HG02610 (cell line): ENCODE data around the gene UGT1A5.
"Not testable (repeated sequence)": the region's sequence is repeated elsewhere in the genome, so short reads cannot be mapped to it uniquely, and the experiment has no call there.

Experiments
- ATAC-seq: cut with Tn5 transposase; IDR thresholded peaks from one replicate; pipeline ENCODE4 v1.9.1; 2021; ENCODE audit warnings: mild to moderate bottlenecking, moderate library complexity; ENCODE audit not compliant: unreplicated experiment

Gene UGT1A5

GRCh38 chr2:233692648-233693047, 20.1 kb upstream of the UGT1A5 start, which contains the start of gene UGT1A6:
TSS of gene UGT1A6 (plus strand) at chr2:233692890. CDS start at chr2:233693005, 115 bp downstream.
- no peak for ATAC-seq

DNA sequence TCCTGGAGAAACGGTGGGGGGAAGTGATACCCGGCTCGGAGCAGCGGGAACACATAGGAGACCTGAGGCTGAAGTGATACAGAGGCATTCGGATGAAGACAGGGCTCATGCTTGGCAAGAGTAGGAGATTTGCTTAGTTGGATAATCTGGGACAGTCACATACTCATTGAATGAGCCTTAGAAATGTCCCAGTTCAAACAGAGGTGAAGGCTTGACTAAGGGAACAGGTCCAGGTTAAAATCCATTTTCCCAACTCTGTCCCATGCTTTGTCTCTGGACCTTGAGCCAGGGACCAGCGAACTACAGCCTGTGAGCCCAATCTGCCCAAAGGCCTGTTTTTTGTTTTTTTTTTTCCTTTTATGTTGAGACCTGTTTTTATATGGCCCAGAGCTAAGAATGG, 18.7 kb upstream of the UGT1A5 start:
- no peak for ATAC-seq

DNA sequence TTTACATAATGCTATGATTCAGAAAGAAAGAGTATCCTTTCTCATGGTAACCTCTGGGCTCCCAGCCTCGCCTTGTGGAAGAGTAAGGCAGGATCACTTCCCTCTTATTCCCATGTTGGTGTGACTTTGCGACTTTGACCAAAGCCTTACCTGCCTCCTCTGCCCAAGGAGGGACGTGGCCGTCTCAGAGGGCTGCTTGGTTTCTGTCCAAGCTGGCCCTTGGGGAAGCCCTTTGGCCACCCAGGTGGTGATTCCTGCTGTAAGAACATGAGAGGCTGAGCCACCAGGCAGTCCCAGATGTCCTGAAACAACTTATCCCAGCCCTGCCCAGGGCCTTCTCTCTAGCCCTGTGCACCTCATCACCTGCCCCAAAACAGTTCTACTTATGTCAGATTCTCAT, 14.0 kb upstream of the UGT1A5 start:
- ATAC-seq: no peak

GRCh38 chr2:233699424-233700027, 13.2 kb upstream of the UGT1A5 start:
- no peak for ATAC-seq

GRCh38 chr2:233700028-233700635, 12.6 kb upstream of the UGT1A5 start:
- ATAC-seq: no peak

DNA sequence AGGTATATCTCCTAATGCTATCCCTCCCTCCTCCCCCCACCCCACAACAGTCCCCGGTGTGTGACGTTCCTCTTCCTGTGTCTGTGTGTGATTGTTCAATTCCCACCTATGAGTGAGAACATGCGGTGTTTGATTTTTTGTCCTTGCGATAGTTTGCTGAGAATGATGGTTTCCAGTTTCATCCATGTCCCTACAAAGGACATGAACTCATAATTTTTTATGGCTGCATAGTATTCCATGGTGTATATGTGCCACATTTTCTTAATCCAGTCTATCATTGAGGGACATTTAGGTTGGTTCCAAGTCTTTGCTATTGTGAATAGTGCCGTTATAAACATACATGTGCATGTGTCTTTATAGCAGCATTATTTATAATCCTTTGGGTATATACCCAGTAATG, 11.9 kb upstream of the UGT1A5 start:
- ATAC-seq: not testable (repeated sequence)

GRCh38 chr2:233702238-233702637, 10.5 kb upstream of the UGT1A5 start:
- no peak for ATAC-seq

DNA sequence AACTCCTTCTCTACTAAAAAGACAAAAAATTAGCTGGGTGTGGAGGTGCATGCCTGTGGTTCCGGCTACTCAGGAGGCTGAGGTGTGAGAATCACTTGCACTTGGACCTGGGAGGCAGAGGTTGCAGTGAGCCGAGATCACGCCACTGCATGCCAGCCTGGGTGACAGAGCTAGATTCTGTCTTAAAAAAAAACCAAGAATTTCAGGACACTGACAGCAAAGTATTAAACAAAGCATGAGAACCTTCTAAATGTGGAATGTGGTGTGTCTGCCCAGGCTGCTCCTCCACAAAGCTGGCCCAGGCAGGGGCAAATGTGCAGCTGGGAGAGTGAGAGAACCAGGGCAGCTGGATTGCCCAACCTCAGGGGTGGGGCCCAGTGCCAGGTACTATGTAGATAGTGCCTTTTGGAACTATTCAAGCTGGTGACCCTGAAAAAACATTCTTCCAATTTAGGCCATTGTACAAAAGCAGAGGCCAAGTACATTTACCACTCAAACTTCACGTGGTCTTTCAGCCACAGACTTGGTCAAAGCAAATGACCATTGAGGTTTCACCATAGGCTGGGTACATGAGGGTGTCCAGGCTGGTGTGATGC, 6.7 kb upstream of the UGT1A5 start:
- no peak for ATAC-seq

DNA sequence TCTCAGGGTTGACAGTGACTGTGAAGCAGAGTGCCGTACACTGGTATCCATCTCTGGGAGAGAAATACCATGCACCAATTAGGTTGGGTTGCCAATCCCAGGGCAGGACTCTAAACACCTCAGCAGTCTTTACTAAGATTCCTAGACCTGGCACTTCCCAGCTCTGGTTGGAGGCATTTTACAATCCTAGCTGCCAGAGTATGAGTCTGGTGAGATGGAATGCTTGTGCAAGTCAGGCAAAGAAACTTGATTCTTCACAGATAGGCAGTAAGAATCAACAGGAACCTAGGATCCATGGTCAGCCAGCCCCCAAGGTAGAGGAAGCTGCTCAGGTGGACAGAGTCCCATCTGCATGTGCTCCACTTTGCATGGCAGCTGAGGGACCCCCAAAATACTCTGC, 6.0 kb upstream of the UGT1A5 start:
- no peak for ATAC-seq

- no peak for ATAC-seq
Observed at GRCh38 chr2:233707940-233708644, 4.6 kb upstream of the UGT1A5 start.

GRCh38 chr2:233708942-233709341, 3.8 kb upstream of the UGT1A5 start:
- ATAC-seq: no peak

- no peak for ATAC-seq
Observed at GRCh38 chr2:233711312-233712008, 1.2 kb upstream of the UGT1A5 start.

GRCh38 chr2:233713262-233713615, 532 bp downstream of the UGT1A5 start:
- no peak for ATAC-seq

GRCh38 chr2:233714121-233714520, 1.4 kb downstream of the UGT1A5 start:
- no peak for ATAC-seq

GRCh38 chr2:233718552-233718951, 5.8 kb downstream of the UGT1A5 start, which contains the start of gene UGT1A4:
TSS of gene UGT1A4 (plus strand) at chr2:233718736. CDS start at chr2:233718821, 85 bp downstream.
- no peak for ATAC-seq

GRCh38 chr2:233728723-233729301, 16.1 kb downstream of the UGT1A5 start, which contains the start of gene UGT1A3:
TSS of gene UGT1A3 (plus strand) at chr2:233729042. CDS start at chr2:233729127, 85 bp downstream.
- no peak for ATAC-seq

GRCh38 chr2:233736868-233737653, 24.4 kb downstream of the UGT1A5 start:
- not testable (repeated sequence) for ATAC-seq

DNA sequence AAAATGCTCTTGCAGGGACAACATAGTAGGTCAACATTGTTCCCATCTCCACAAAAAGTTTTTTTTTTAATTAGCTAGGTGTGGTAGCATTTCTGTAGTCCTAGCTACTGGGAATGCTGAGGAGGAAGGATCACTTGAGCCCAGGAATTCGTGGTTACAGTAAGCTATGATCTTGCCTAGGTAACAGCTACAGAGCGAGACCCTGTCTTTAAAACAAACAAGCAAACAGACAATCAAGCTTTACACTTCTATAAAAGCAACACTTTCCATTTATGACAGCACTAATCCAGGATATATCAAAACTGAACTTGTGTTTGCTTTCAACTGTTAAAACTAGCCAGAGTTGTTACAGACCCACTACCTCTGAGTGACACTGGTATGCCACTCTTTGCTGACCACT, 28.2 kb downstream of the UGT1A5 start:
- no peak for ATAC-seq

- ATAC-seq: no peak
Observed at GRCh38 chr2:233743464-233744259, 31.0 kb downstream of the UGT1A5 start.
